22Rv1 (cell line): ENCODE measurements around the gene AHNAK.
A peak's percentile ranks its signal among the peaks of the same experiment; 100 is the strongest.

ENCODE experiments used
- H3K27ac ChIP-seq: fragments of 450-650 bp; 2 replicates; pipeline ENCODE4 v1.5.1; 2017
- CTCF ChIP-seq: fragments of 450-650 bp; IDR thresholded peaks from 2 replicates; pipeline ENCODE4 v1.5.1; 2017; ENCODE audit warnings: mild to moderate bottlenecking
- ZFX ChIP-seq: fragments of 450-650 bp; IDR thresholded peaks from 2 replicates; pipeline ENCODE4 v1.6.1; 2017; ENCODE audit warnings: antibody characterized with exemption, borderline replicate concordance

The AHNAK gene

GRCh38 chr11:62544581-62545436, 1.8 kb downstream of the AHNAK start:
- H3K27ac ChIP-seq = peak overlapping the region; percentile 95
- TF ChIP-seq ZFX = no peak
- no peak for TF ChIP-seq CTCF

- TF ChIP-seq ZFX (no peak), CTCF (no peak)
- no peak overlapping the region for H3K27ac ChIP-seq
Measured at GRCh38 chr11:62543680-62544444, 2.7 kb downstream of the AHNAK start.

GRCh38 chr11:62542750-62543567, 3.6 kb downstream of the AHNAK start:
- peak overlapping the region; percentile 44; the same call in 1 of the 2 replicates for H3K27ac ChIP-seq
- peak; percentile 97 for TF ChIP-seq CTCF
- no peak for TF ChIP-seq ZFX

GRCh38 chr11:62542111-62542745, 4.4 kb downstream of the AHNAK start:
- TF ChIP-seq CTCF (no peak), ZFX (no peak)
- H3K27ac ChIP-seq = peak overlapping the region; percentile 44; the same call in 1 of the 2 replicates

GRCh38 chr11:62540804-62541701, 5.6 kb downstream of the AHNAK start:
- TF ChIP-seq CTCF = no peak
- no peak for TF ChIP-seq ZFX
- H3K27ac ChIP-seq = no peak overlapping the region
